ENCODE measurements around the gene GAD1. TPM values are rescaled to one million over a fixed set of nuclear protein-coding genes. Genes with fewer than 3 reads are reported as not detected.
A peak's percentile ranks its signal among the peaks of the same experiment; 100 is the strongest.

GAD1 gene
- total RNA-seq, 1 donor from 2014 or later = 0.40 TPM

- DNase-seq (ENCODE audit: low read depth in 2 of 2) = no peak
These were observed 28.7 kb downstream of the GAD1 start for GRCh38 chr2:170845343-170845742.

- DNase-seq (ENCODE audit: low read depth in 2 of 2) = no peak
These were observed 29.6 kb downstream of the GAD1 start for GRCh38 chr2:170846314-170846713.

- DNase-seq (ENCODE audit: low read depth in 2 of 2) = no peak
These were observed 31.0 kb downstream of the GAD1 start for GRCh38 chr2:170847716-170848115.

GRCh38 chr2:170848587-170848986 is 31.9 kb downstream of the GAD1 start:
- DNase-seq (ENCODE audit: low read depth in 2 of 2) = no peak

- no peak for DNase-seq (ENCODE audit: low read depth in 2 of 2)
These were observed 33.6 kb downstream of the GAD1 start for GRCh38 chr2:170850251-170850650.

GRCh38 chr2:170851635-170852034 is 34.9 kb downstream of the GAD1 start:
- DNase-seq (ENCODE audit: low read depth in 2 of 2) = no peak

- DNase-seq (ENCODE audit: low read depth in 2 of 2) = no peak
These were observed 39.4 kb downstream of the GAD1 start for GRCh38 chr2:170856066-170856465.

- DNase-seq (ENCODE audit: low read depth in 2 of 2) = no peak
These were observed 45.7 kb downstream of the GAD1 start for GRCh38 chr2:170862286-170862902.

GRCh38 chr2:170863087-170863486 is 46.4 kb downstream of the GAD1 start:
- no peak for DNase-seq (ENCODE audit: low read depth in 2 of 2)

- DNase-seq (ENCODE audit: low read depth in 2 of 2) = no peak
These were observed 52.3 kb downstream of the GAD1 start for GRCh38 chr2:170869036-170869435.

GRCh38 chr2:170869461-170869860 is 52.8 kb downstream of the GAD1 start:
- DNase-seq (ENCODE audit: low read depth in 2 of 2) = no peak

- DNase-seq (ENCODE audit: low read depth in 2 of 2) = peak; percentile 67 to 83
These were observed 56.5 kb downstream of the GAD1 start for GRCh38 chr2:170873035-170873692.

- no peak for DNase-seq (ENCODE audit: low read depth in 2 of 2)
These were observed 61.4 kb downstream of the GAD1 start for GRCh38 chr2:170878066-170878465.

GRCh38 chr2:170878505-170878904 is 61.8 kb downstream of the GAD1 start:
- peak; percentile 7 to 36 for DNase-seq (ENCODE audit: low read depth in 2 of 2)

GRCh38 chr2:170881840-170882239 is 65.2 kb downstream of the GAD1 start:
- DNase-seq (ENCODE audit: low read depth in 2 of 2) = no peak

- DNase-seq (ENCODE audit: low read depth in 2 of 2) = no peak
These were observed 66.1 kb downstream of the GAD1 start for GRCh38 chr2:170882758-170883157.

GRCh38 chr2:170883683-170884082 is 67.0 kb downstream of the GAD1 start:
- DNase-seq (ENCODE audit: low read depth in 2 of 2) = no peak

GRCh38 chr2:170885130-170885791 is 68.6 kb downstream of the GAD1 start:
- no peak for DNase-seq (ENCODE audit: low read depth in 2 of 2)

GRCh38 chr2:170886386-170886785 is 69.7 kb downstream of the GAD1 start:
- DNase-seq (ENCODE audit: low read depth in 2 of 2) = peak in 1 of 2 donors; percentile 12

- no peak for DNase-seq (ENCODE audit: low read depth in 2 of 2)
These were observed 70.8 kb downstream of the GAD1 start for GRCh38 chr2:170887496-170887895.

- DNase-seq (ENCODE audit: low read depth in 2 of 2) = no peak
These were observed 71.2 kb downstream of the GAD1 start for GRCh38 chr2:170887896-170888295.

- DNase-seq (ENCODE audit: low read depth in 2 of 2) = no peak
These were observed 75.2 kb downstream of the GAD1 start for GRCh38 chr2:170891893-170892292.

- no peak for DNase-seq (ENCODE audit: low read depth in 2 of 2)
These were observed 75.8 kb downstream of the GAD1 start for GRCh38 chr2:170892391-170892951.

All from lung microvascular endothelial cell (primary cell).